K562 (cell line): ENCODE results near the gene CFAP251. TPM values are rescaled to one million over a fixed set of nuclear protein-coding genes. Genes with fewer than 3 reads are reported as not detected.

ENCODE experiments used
- ATF4 ChIP-seq: fragments of 450-650 bp; formaldehyde crosslinking; IDR thresholded peaks from 2 replicates; pipeline ENCODE4 v1.4.0; 2022; ENCODE audit warnings: mild to moderate bottlenecking, moderate library complexity
- BCLAF1 ChIP-seq, 2 experiments: fragments of 450-650 bp in 1 of 2; IDR thresholded peaks; 2 replicates each; pipeline ENCODE4 v1.6.1; 2011 to 2017; ENCODE audit warnings: low read depth in 2 of 2, antibody characterized with exemption in 1 of 2, borderline replicate concordance in 1 of 2, low read length in 1 of 2, mild to moderate bottlenecking in 1 of 2, mixed read lengths in 1 of 2; ENCODE audit not compliant: control insufficient read depth in 1 of 2
- BCOR ChIP-seq: fragments of 450-650 bp; IDR thresholded peaks from 2 replicates; pipeline ENCODE4 v1.6.1; 2016
- CBFA2T3 ChIP-seq: fragments of 450-650 bp; IDR thresholded peaks from 2 replicates; pipeline ENCODE4 v1.6.1; 2017
- CBX3 ChIP-seq, 2 experiments: IDR thresholded peaks; 1 replicate in 1 of 2; 2 replicates in 1 of 2; pipeline ENCODE4 v1.6.1; 2012; ENCODE audit warnings: inconsistent platforms in 2 of 2, low read length in 2 of 2, borderline replicate concordance in 1 of 2, control low read depth in 1 of 2
- CEBPG ChIP-seq, 3 experiments: fragments of 200-800 bp in 1 of 3; sonication (Bioruptor generic) in 1 of 3; sonication (generic) in 1 of 3; formaldehyde crosslinking in 1 of 3; IDR thresholded peaks in 2 of 3; conservative IDR thresholded peaks in 1 of 3; 2 replicates each; pipeline versions ENCODE4 v1.6.1 to v1.8.0; 2016 to 2022; ENCODE audit warnings: missing compliant biosample characterization in 2 of 3, missing genetic modification characterization in 2 of 3, mild to moderate bottlenecking in 1 of 3, missing genetic modification reagents in 1 of 3
- ESRRA ChIP-seq: fragments of 450-650 bp; IDR thresholded peaks from 2 replicates; pipeline ENCODE4 v1.6.1; 2014; ENCODE audit warnings: low read depth, mild to moderate bottlenecking, moderate library complexity, borderline replicate concordance
- GATA2 ChIP-seq: sonication (generic); formaldehyde crosslinking; IDR thresholded peaks from 2 replicates; pipeline ENCODE4 v1.4.0; 2020; ENCODE audit warnings: mild to moderate bottlenecking, missing genetic modification reagents
- GATAD2B ChIP-seq: fragments of 450-650 bp; IDR thresholded peaks from 2 replicates; pipeline ENCODE4 v1.6.1; 2017; ENCODE audit warnings: mild to moderate bottlenecking, borderline replicate concordance
- HDAC2 ChIP-seq: fragments of 450-650 bp; IDR thresholded peaks from 2 replicates; pipeline ENCODE4 v1.6.1; 2016; ENCODE audit warnings: mild to moderate bottlenecking
- HDGF ChIP-seq: fragments of 450-650 bp; IDR thresholded peaks from 2 replicates; pipeline ENCODE4 v1.6.1; 2016
- HES1 ChIP-seq: fragments of 450-650 bp; IDR thresholded peaks from 2 replicates; pipeline ENCODE4 v1.6.1; 2016; ENCODE audit warnings: low read depth, mild to moderate bottlenecking, moderate library complexity
- HLTF ChIP-seq: fragments of 450-650 bp; IDR thresholded peaks from 2 replicates; pipeline ENCODE4 v1.6.1; 2016
- KDM4B ChIP-seq, 2 experiments: fragments of 450-650 bp in 1 of 2; sonication (generic) in 1 of 2; IDR thresholded peaks; 2 replicates each; pipeline ENCODE4 v1.6.1; 2016 to 2017; ENCODE audit warnings: borderline replicate concordance in 2 of 2, antibody characterized with exemption in 1 of 2, low read depth in 1 of 2, mild to moderate bottlenecking in 1 of 2
- KLF1 ChIP-seq: fragments of 450-650 bp; IDR thresholded peaks from 2 replicates; pipeline ENCODE4 v1.6.1; 2016; ENCODE audit warnings: missing genetic modification characterization, missing compliant biosample characterization
- MIER1 ChIP-seq: fragments of 450-650 bp; IDR thresholded peaks from 2 replicates; pipeline ENCODE4 v1.6.1; 2016; ENCODE audit warnings: antibody characterized with exemption, mild to moderate bottlenecking, low read depth
- MYNN ChIP-seq, 2 experiments: sonication (generic); formaldehyde crosslinking in 1 of 2; IDR thresholded peaks; 2 replicates each; pipeline versions ENCODE4 v1.5.0 to v1.6.1; 2016 to 2020; ENCODE audit warnings: antibody characterized with exemption in 1 of 2, missing genetic modification reagents in 1 of 2
- NFE2L1 ChIP-seq: fragments of 450-650 bp; IDR thresholded peaks from 2 replicates; pipeline ENCODE4 v1.6.1; 2016; ENCODE audit warnings: missing genetic modification characterization, low read depth, mild to moderate bottlenecking, missing compliant biosample characterization, moderate library complexity, borderline replicate concordance
- NONO ChIP-seq, 2 experiments: fragments of 200-400 bp in 1 of 2; fragments of 450-650 bp in 1 of 2; formaldehyde crosslinking in 1 of 2; IDR thresholded peaks; 2 replicates each; pipeline ENCODE4 v1.6.1; 2017; ENCODE audit warnings: low read depth in 2 of 2, mild to moderate bottlenecking in 2 of 2, moderate library complexity in 2 of 2, low read length in 1 of 2
- TAL1 ChIP-seq: fragments of 450-650 bp; IDR thresholded peaks from 2 replicates; pipeline ENCODE4 v1.6.1; 2016; ENCODE audit warnings: mild to moderate bottlenecking
- U2AF1 ChIP-seq: fragments of 200-400 bp; formaldehyde crosslinking; optimal IDR thresholded peaks from 2 replicates; pipeline ENCODE3; 2017; ENCODE audit warnings: mild to moderate bottlenecking, low read depth, low read length, moderate library complexity
- ZBTB34 ChIP-seq: fragments of 250-450 bp; sonication (Bioruptor Pico); IDR thresholded peaks from 2 replicates; pipeline ENCODE4 v1.8.0; 2021; ENCODE audit warnings: mild to moderate bottlenecking, moderate library complexity
- ZFP30 ChIP-seq: fragments of 250-450 bp; sonication (Bioruptor Pico); IDR thresholded peaks from 2 replicates; pipeline ENCODE4 v1.8.0; 2022; ENCODE audit warnings: moderate library complexity, mild to moderate bottlenecking, inconsistent platforms, borderline replicate concordance
- polyA plus RNA-seq, 8 experiments: library from polyadenylated mRNA; depleted of rRNA in 4 of 8; stranded (reverse) in 5 of 8; unstranded in 3 of 8; fragments of >200 nt; fragmentation: Nextera tagmentation in 2 of 8; fragmentation: Illumina TruSeq in 1 of 8; extraction: Ambion mirVana in 2 of 8; extraction: Trizol in 1 of 8; gene quantifications; 2 replicates each; pipeline versions ENCODE4 v1.2.1 to v1.2.3, GENCODE V29; 2011 to 2014; ENCODE audit warnings: inconsistent platforms in 1 of 8, missing spikeins in 1 of 8
- total RNA-seq, 7 experiments: library from RNA; depleted of rRNA in 6 of 7; stranded (reverse); fragments of >200 nt in 6 of 7; fragmentation: Illumina TruSeq in 2 of 7; extraction: Trizol in 2 of 7; gene quantifications; 2 replicates each; pipeline versions ENCODE4 v1.2.1 to v1.2.3, GENCODE V29; 2011 to 2021; ENCODE audit warnings: low replicate concordance in 1 of 7

Gene CFAP251
- total and polyA plus RNA-seq, 9 of the 15 experiments (the other 6 are each of a cell fraction or from before 2014, with no cell fraction given) = 16.6 to 31.0 (median 19.1) TPM

- TF ChIP-seq BCLAF1 (IDR thresholded peaks at IDR 0.05; ENCODE audit: borderline replicate concordance in 1 of 2, control insufficient read depth in 1 of 2, low read depth in 2 of 2, low read length in 1 of 2) = no peak
- TF ChIP-seq NFE2L1 (tag) = no peak
- TF ChIP-seq MIER1 = 0 out of 2 replicates have a peak, but pooled peaks have one; percentile 41
- peak; percentile 63; the same call in 1 of the 2 replicates for TF ChIP-seq HES1
- peak; percentile 97 for TF ChIP-seq GATA2
- no peak for TF ChIP-seq CEBPG (CRISPR knock-in tag; IDR thresholded peaks at IDR 0.05)
- TF ChIP-seq CEBPG (tag; conservative IDR thresholded peaks at IDR 0.05 in 1 of 2, IDR thresholded peaks at IDR 0.05 in 1 of 2) = no peak
- peak in 1 of 2 experiments; percentile 96; a peak in 1 of 3 replicates for TF ChIP-seq CBX3 (IDR thresholded peaks at IDR 0.05; ENCODE audit: borderline replicate concordance in 1 of 2, low read length in 2 of 2)
- 0 out of 4 replicates have a peak, but pooled peaks of 1 of the 2 experiments have one; percentile 15 for TF ChIP-seq NONO (IDR thresholded peaks at IDR 0.05; ENCODE audit: low read depth in 2 of 2, low read length in 1 of 2)
- peak; percentile 60; the same call in 1 of the 2 replicates for TF ChIP-seq HLTF
- no peak for TF ChIP-seq ATF4 (CRISPR knock-in tag)
- peak; percentile 98 for TF ChIP-seq HDGF
- 0 out of 2 replicates have a peak, but pooled peaks have one; percentile 43 for TF ChIP-seq GATAD2B
- no peak for TF ChIP-seq ZFP30 (CRISPR knock-in tag)
- TF ChIP-seq ESRRA = peak; percentile 85
- TF ChIP-seq CBFA2T3 = peak; percentile 55
- TF ChIP-seq MYNN (IDR thresholded peaks at IDR 0.05) = no peak
- no peak for TF ChIP-seq MYNN (CRISPR knock-in tag; IDR thresholded peaks at IDR 0.05)
- TF ChIP-seq U2AF1 = no peak
- no peak for TF ChIP-seq ZBTB34 (CRISPR knock-in tag)
- TF ChIP-seq BCOR = peak; percentile 100
- peak; percentile 100 for TF ChIP-seq HDAC2
- TF ChIP-seq KLF1 = no peak
- TF ChIP-seq KDM4B (IDR thresholded peaks at IDR 0.05; ENCODE audit: borderline replicate concordance in 2 of 2, low read depth in 1 of 2) = peak in 1 of 2 experiments; percentile 75; a peak in 1 of 4 replicates
- peak; percentile 39 for TF ChIP-seq TAL1
Observed at GRCh38 chr12:121888083-121888477, 30.3 kb upstream of the CFAP251 start (continued).
